ENCODE results near the gene S100A14.
"Not testable (repeated sequence)": the region's sequence is repeated elsewhere in the genome, so short reads cannot be mapped to it uniquely, and the experiment has no call there.

Gene S100A14

GRCh38 chr1:153614906-153615305 is 1.2 kb downstream of the S100A14 start:
- no peak for DNase-seq (ENCODE audit: low spot score)

GRCh38 chr1:153614189-153614900 is 1.8 kb downstream of the S100A14 start:
- no peak for DNase-seq (ENCODE audit: low spot score)

GRCh38 chr1:153613406-153613805 is 2.7 kb downstream of the S100A14 start:
- no peak for DNase-seq (ENCODE audit: low spot score)

GRCh38 chr1:153612755-153613331 is 3.3 kb downstream of the S100A14 start, which contains the start of gene S100A16:
Gene S100A16 (minus strand): TSS chr1:153613137. CDS start chr1:153608151, 4,986 bp downstream.
- peak; percentile 62 for DNase-seq (ENCODE audit: low spot score)

- DNase-seq (ENCODE audit: low spot score): no peak
Observed at GRCh38 chr1:153612111-153612754, 3.9 kb downstream of the S100A14 start.

GRCh38 chr1:153611356-153611755 is 4.8 kb downstream of the S100A14 start:
- no peak for DNase-seq (ENCODE audit: low spot score)

GRCh38 chr1:153610811-153611301 is 5.3 kb downstream of the S100A14 start:
- DNase-seq (ENCODE audit: low spot score): no peak

GRCh38 chr1:153610334-153610733 is 5.8 kb downstream of the S100A14 start:
- DNase-seq (ENCODE audit: low spot score): no peak

- DNase-seq (ENCODE audit: low spot score): no peak
Observed at GRCh38 chr1:153609585-153609907, 6.6 kb downstream of the S100A14 start.

- DNase-seq (ENCODE audit: low spot score): peak; percentile 83
Observed at GRCh38 chr1:153608742-153609584, 7.2 kb downstream of the S100A14 start.

GRCh38 chr1:153608089-153608682 is 7.9 kb downstream of the S100A14 start:
- DNase-seq (ENCODE audit: low spot score): peak; percentile 52

GRCh38 chr1:153607381-153607780 is 8.7 kb downstream of the S100A14 start:
- no peak for DNase-seq (ENCODE audit: low spot score)

GRCh38 chr1:153606194-153606593 is 9.9 kb downstream of the S100A14 start:
- no peak for DNase-seq (ENCODE audit: low spot score)

- no peak for DNase-seq (ENCODE audit: low spot score)
Observed at GRCh38 chr1:153602749-153603148, 13.4 kb downstream of the S100A14 start.

GRCh38 chr1:153599847-153600246 is 16.3 kb downstream of the S100A14 start:
- no peak for DNase-seq (ENCODE audit: low spot score)

GRCh38 chr1:153598309-153599172 is 17.6 kb downstream of the S100A14 start:
- DNase-seq (ENCODE audit: low spot score): no peak

- DNase-seq (ENCODE audit: low spot score): no peak
Observed at GRCh38 chr1:153597206-153597605, 18.9 kb downstream of the S100A14 start.

GRCh38 chr1:153592748-153593147 is 23.4 kb downstream of the S100A14 start:
- DNase-seq (ENCODE audit: low spot score): no peak

- no peak for DNase-seq (ENCODE audit: low spot score)
Observed at GRCh38 chr1:153588482-153588881, 27.6 kb downstream of the S100A14 start.

GRCh38 chr1:153588033-153588432 is 28.1 kb downstream of the S100A14 start:
- DNase-seq (ENCODE audit: low spot score): not testable (repeated sequence)

GRCh38 chr1:153587314-153587713 is 28.8 kb downstream of the S100A14 start:
- DNase-seq (ENCODE audit: low spot score): no peak
